GM23338 (cell line): ENCODE data around the gene EGFL7. TPM values are rescaled to one million over a fixed set of nuclear protein-coding genes. Genes with fewer than 3 reads are reported as not detected.
A peak's percentile ranks its signal among the peaks of the same experiment; 100 is the strongest.

Source experiments
- ATAC-seq: fragments of 200-7000 bp; cut with Tn5 transposase; 3 replicates; pipeline ENCODE4 v1.9.1; 2020
- DNase-seq: peaks from one replicate; pipeline ENCODE4 v3.0.0-alpha.2; 2015; ENCODE audit warnings: low spot score
- H2AFZ ChIP-seq: fragments of 200-600 bp; sonication (generic); 2 replicates; pipeline ENCODE4 v1.8.0; 2016; ENCODE audit warnings: antibody characterized with exemption, mild to moderate bottlenecking, moderate library complexity
- H3F3A ChIP-seq: fragments of 200-600 bp; sonication (generic); replicated peaks from 2 replicates; pipeline ENCODE4 v1.8.0; 2017; ENCODE audit warnings: antibody characterized with exemption, mixed run types, low read depth
- H3K27ac ChIP-seq: fragments of 200-600 bp; sonication (generic); 2 replicates; pipeline ENCODE4 v1.6.1; 2016; ENCODE audit warnings: low read depth
- H3K27me3 ChIP-seq: fragments of 200-600 bp; sonication (generic); 2 replicates; pipeline ENCODE4 v1.8.0; 2016; ENCODE audit warnings: mild to moderate bottlenecking, mixed run types, moderate library complexity; ENCODE audit not compliant: insufficient read depth
- H3K36me3 ChIP-seq: fragments of 200-600 bp; sonication (generic); 2 replicates; pipeline ENCODE4 v1.8.0; 2016; ENCODE audit warnings: mild to moderate bottlenecking; ENCODE audit not compliant: insufficient read depth
- H3K4me1 ChIP-seq: fragments of 200-600 bp; sonication (generic); 2 replicates; pipeline ENCODE4 v1.8.0; 2016; ENCODE audit warnings: mild to moderate bottlenecking, moderate library complexity; ENCODE audit not compliant: insufficient read depth
- H3K4me2 ChIP-seq: fragments of 200-600 bp; sonication (generic); 2 replicates; pipeline ENCODE4 v1.7.1; 2017; ENCODE audit warnings: mixed run types
- H3K4me3 ChIP-seq: fragments of 200-600 bp; sonication (generic); 2 replicates; pipeline ENCODE4 v1.6.1; 2016; ENCODE audit warnings: mixed run types
- H3K79me2 ChIP-seq: fragments of 200-600 bp; sonication (generic); replicated peaks from 2 replicates; pipeline ENCODE4 v1.8.0; 2017; ENCODE audit warnings: mild to moderate bottlenecking; ENCODE audit not compliant: insufficient read depth
- H3K9me2 ChIP-seq: fragments of 200-600 bp; sonication (generic); 2 replicates; pipeline ENCODE4 v1.8.0; 2017; ENCODE audit not compliant: insufficient read depth
- H4K20me1 ChIP-seq: fragments of 200-600 bp; sonication (generic); replicated peaks from 2 replicates; pipeline ENCODE4 v1.8.0; 2017; ENCODE audit warnings: mild to moderate bottlenecking; ENCODE audit not compliant: insufficient read depth
- H3K27ac Mint-ChIP-seq: 2 replicates; pipeline ENCODE4 v1.8.0; 2020; ENCODE audit warnings: inconsistent platforms, mild to moderate bottlenecking, moderate library complexity, mixed read lengths
- H3K27me3 Mint-ChIP-seq: 3 replicates; pipeline ENCODE4 v1.8.0; 2022; ENCODE audit warnings: low read depth, mild to moderate bottlenecking, moderate library complexity, mixed read lengths, inconsistent platforms; ENCODE audit not compliant: insufficient read depth, poor library complexity
- H3K36me3 Mint-ChIP-seq: 3 replicates; pipeline ENCODE4 v1.8.0; 2021; ENCODE audit warnings: low read depth, mild to moderate bottlenecking, inconsistent platforms, moderate library complexity, mixed read lengths
- H3K4me1 Mint-ChIP-seq: 3 replicates; pipeline ENCODE4 v1.8.0; 2020; ENCODE audit warnings: mild to moderate bottlenecking, inconsistent platforms, mixed read lengths
- H3K4me3 Mint-ChIP-seq: 3 replicates; pipeline ENCODE4 v1.8.0; 2021; ENCODE audit warnings: moderate library complexity, mild to moderate bottlenecking, inconsistent platforms, mixed read lengths
- H3K9me3 Mint-ChIP-seq: 3 replicates; pipeline ENCODE4 v1.8.0; 2020; ENCODE audit warnings: moderate library complexity, mild to moderate bottlenecking, inconsistent platforms, mixed read lengths
- CREB1 ChIP-seq: fragments of 250-450 bp; sonication (Bioruptor Pico); IDR thresholded peaks from 2 replicates; pipeline ENCODE4 v1.5.0; 2020; ENCODE audit warnings: low read depth, mild to moderate bottlenecking, moderate library complexity
- ETS1 ChIP-seq: IDR thresholded peaks from 2 replicates; pipeline ENCODE4 v1.6.1; 2016; ENCODE audit warnings: antibody characterized with exemption
- EZH2 ChIP-seq: fragments of 200-600 bp; sonication (generic); IDR thresholded peaks from one replicate; pipeline ENCODE4 v1.8.0; 2017; ENCODE audit warnings: antibody characterized with exemption, mild to moderate bottlenecking, low read depth; ENCODE audit not compliant: unreplicated experiment
- EZH2phosphoT487 ChIP-seq: fragments of 200-600 bp; sonication (generic); IDR thresholded peaks from one replicate; pipeline ENCODE4 v1.8.1; 2018; ENCODE audit warnings: antibody characterized with exemption; ENCODE audit not compliant: unreplicated experiment
- NANOG ChIP-seq: IDR thresholded peaks from 2 replicates; pipeline ENCODE4 v1.6.1; 2016; ENCODE audit warnings: antibody characterized with exemption, borderline replicate concordance
- POLR2AphosphoS5 ChIP-seq: IDR thresholded peaks from 2 replicates; pipeline ENCODE4 v1.6.1; 2016; ENCODE audit warnings: antibody characterized with exemption, low read depth
- REST ChIP-seq: IDR thresholded peaks from one replicate; pipeline ENCODE4 v1.6.1; 2018; ENCODE audit warnings: antibody characterized with exemption; ENCODE audit not compliant: unreplicated experiment
- STAT1 ChIP-seq: IDR thresholded peaks from one replicate; pipeline ENCODE4 v1.6.1; 2016; ENCODE audit warnings: antibody characterized with exemption; ENCODE audit not compliant: unreplicated experiment
- ZNF331 ChIP-seq: fragments of 250-450 bp; sonication (Bioruptor Pico); IDR thresholded peaks from 2 replicates; pipeline ENCODE4 v1.5.0; 2020; ENCODE audit warnings: low read depth, mild to moderate bottlenecking, moderate library complexity
- polyA plus RNA-seq: library from polyadenylated mRNA; unstranded; fragments of >200 nt; fragmentation: Nextera tagmentation; extraction: Ambion mirVana; gene quantifications from 2 replicates; pipeline ENCODE4 v1.2.1, GENCODE V29; 2016
- total RNA-seq: library from RNA; depleted of rRNA; stranded (reverse); fragments of >200 nt; shearing (Covaris generic); gene quantifications from 2 replicates; pipeline ENCODE4 v1.2.3, GENCODE V29; 2014

The EGFL7 gene
- total and polyA plus RNA-seq, 2 experiments from 2014 or later: 44.4 to 60.8 TPM

GRCh38 chr9:136693490-136694162, 30.9 kb downstream of the EGFL7 start:
- TF ChIP-seq EZH2phosphoT487 (no peak), REST (no peak), STAT1 (no peak), POLR2AphosphoS5 (no peak), NANOG (no peak), ETS1 (no peak), CREB1 (no peak), ZNF331 (CRISPR knock-in tag) (no peak)
- H3K4me3 Mint-ChIP-seq: no peak overlapping the region; the same call in 2 of the 3 replicates
- peaks cover 19% of the 10 kb centered on the region for H3K27me3 Mint-ChIP-seq
- Histone ChIP-seq H3K4me2 (no peak overlapping the region), H3K9me2 (no peaks in the 10 kb centered on the region), H3K27ac (no peak overlapping the region), H3K27me3 (no peaks in the 10 kb centered on the region), H3K4me3 (no peak overlapping the region), H4K20me1 (no peaks in the 10 kb centered on the region), H3K4me1 (no peaks in the 10 kb centered on the region; the same call in 1 of the 2 replicates), H2AFZ (no peak overlapping the region), H3F3A (0 out of 2 replicates have a peak, but pooled peaks cover 3% of the 10 kb centered on the region), H3K36me3 (no peaks in the 10 kb centered on the region), H3K79me2 (no peaks in the 10 kb centered on the region)
- ATAC-seq: peak; percentile 7; the same call in 2 of the 3 replicates
- peaks cover 8% of the 10 kb centered on the region for H3K4me1 Mint-ChIP-seq
- no peak for DNase-seq
- H3K9me3 Mint-ChIP-seq: no peaks in the 10 kb centered on the region
- H3K27ac Mint-ChIP-seq: no peak overlapping the region
- H3K36me3 Mint-ChIP-seq: no peaks in the 10 kb centered on the region

- no peaks in the 10 kb centered on the region for H3K36me3 ChIP-seq
- Mint-ChIP-seq H3K36me3 (no peaks in the 10 kb centered on the region), H3K4me3 (no peak overlapping the region), H3K27ac (no peak overlapping the region), H3K9me3 (no peaks in the 10 kb centered on the region), H3K4me1 (peaks cover 8% of the 10 kb centered on the region), H3K27me3 (peaks cover 17% of the 10 kb centered on the region)
- no peaks in the 10 kb centered on the region for H4K20me1 ChIP-seq
- ATAC-seq (peak; percentile 82), DNase-seq (peak; percentile 85)
- peak overlapping the region; percentile 28; the same call in 1 of the 2 replicates for H3K4me3 ChIP-seq
- 0 out of 2 replicates have a peak overlapping the region, but pooled peaks have one; percentile 72 for H2AFZ ChIP-seq
- no peaks in the 10 kb centered on the region for H3K9me2 ChIP-seq
- H3K4me1 ChIP-seq: no peaks in the 10 kb centered on the region; the same call in 1 of the 2 replicates
- H3K79me2 ChIP-seq: no peaks in the 10 kb centered on the region
- H3F3A ChIP-seq: 0 out of 2 replicates have a peak, but pooled peaks cover under 1% of the 10 kb centered on the region
- no peak overlapping the region for H3K27ac ChIP-seq
- no peak overlapping the region for H3K4me2 ChIP-seq
- H3K27me3 ChIP-seq: no peaks in the 10 kb centered on the region
- TF ChIP-seq EZH2 (no peak), ZNF331 (CRISPR knock-in tag) (no peak), POLR2AphosphoS5 (no peak)
Observed at GRCh38 chr9:136694163-136694871, 31.6 kb downstream of the EGFL7 start.
